ENCODE data around the gene HDDC3.

Gene HDDC3

DNA sequence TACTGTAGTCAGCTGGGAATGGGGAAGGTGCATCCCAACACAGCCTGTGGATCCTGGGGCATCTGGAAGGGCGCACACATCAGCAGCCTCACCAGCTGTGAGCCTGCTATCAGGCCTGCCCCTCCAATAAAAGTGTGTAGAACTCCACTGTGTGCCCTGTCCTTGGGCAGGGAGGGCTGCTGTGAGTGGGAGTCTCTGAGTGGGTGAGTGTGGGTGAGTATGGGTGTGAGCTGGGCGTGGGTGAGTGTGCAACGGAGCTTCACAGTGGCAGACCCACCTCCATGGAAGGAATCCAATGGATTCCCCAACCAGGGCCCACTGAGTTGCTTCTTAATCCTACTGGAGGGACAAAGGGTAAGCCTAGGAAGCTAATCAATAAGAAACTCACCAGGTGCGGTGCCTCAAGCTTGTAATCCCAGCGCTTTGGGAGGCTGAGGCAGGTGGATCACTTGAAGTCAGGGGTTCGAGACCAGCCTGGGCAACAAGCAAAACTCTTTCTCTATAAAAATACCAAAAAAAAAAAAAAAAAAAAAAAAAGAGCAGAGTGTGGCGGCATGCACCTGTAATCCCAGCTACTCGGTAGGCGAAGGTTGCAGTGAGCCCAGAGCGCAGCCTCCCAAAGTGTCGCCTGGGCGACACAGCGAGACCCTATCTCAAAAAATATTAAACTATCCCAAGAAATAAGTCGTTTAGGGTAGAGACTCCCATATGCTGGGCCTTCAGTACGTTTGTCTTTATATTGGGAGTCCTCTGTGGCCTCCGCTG is 21.8 kb upstream of the HDDC3 start:
- DNase-seq (ENCODE audit: low spot score): no peak

DNA sequence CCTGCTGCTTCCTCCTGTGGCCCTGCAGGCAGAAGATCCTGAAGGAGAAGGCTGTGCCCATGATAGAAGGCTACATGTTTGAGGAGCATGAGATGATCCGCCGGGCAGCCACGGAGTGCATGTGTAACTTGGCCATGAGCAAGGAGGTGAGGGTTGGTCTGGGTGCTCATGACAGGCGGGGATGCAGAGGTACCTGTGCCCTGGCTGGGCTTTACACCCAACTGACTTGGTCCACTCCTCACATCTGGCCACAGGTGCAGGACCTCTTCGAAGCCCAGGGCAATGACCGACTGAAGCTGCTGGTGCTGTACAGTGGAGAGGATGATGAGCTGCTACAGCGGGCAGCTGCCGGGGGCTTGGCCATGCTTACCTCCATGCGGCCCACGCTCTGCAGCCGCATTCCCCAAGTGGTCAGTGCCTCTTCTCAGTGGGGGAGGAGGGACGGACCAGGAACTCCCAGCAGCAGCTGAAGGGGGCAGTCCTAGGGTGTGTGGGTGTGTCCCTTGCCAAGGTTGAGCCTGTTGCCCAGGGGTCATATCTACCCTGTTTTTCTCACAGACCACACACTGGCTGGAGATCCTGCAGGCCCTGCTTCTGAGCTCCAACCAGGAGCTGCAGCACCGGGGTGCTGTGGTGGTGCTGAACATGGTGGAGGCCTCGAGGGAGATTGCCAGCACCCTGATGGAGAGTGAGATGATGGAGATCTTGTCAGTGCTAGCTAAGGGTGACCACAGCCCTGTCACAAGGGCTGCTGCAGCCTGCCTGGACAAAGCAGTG is 20.7 kb upstream of the HDDC3 start:
- no peak for DNase-seq (ENCODE audit: low spot score)

DNA sequence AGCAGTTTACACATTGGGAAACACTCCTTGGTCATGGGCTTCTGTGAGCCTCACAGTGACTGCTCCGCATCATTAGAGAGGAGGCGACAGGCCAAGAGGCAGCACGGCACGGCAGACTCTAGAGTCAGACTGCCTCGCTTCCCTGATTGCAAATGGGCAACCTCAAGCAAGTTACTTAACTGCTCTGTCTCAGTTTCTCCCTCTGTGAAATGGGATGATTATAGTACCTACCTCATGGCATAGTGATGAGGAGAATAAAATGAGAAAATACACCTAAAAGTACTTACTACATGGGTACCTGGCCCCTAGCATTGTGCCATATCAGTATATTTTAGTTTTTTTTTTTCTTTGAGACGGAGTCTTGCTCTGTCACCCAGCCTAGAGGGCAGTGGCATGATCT is 18.3 kb upstream of the HDDC3 start:
- no peak for DNase-seq (ENCODE audit: low spot score)

DNA sequence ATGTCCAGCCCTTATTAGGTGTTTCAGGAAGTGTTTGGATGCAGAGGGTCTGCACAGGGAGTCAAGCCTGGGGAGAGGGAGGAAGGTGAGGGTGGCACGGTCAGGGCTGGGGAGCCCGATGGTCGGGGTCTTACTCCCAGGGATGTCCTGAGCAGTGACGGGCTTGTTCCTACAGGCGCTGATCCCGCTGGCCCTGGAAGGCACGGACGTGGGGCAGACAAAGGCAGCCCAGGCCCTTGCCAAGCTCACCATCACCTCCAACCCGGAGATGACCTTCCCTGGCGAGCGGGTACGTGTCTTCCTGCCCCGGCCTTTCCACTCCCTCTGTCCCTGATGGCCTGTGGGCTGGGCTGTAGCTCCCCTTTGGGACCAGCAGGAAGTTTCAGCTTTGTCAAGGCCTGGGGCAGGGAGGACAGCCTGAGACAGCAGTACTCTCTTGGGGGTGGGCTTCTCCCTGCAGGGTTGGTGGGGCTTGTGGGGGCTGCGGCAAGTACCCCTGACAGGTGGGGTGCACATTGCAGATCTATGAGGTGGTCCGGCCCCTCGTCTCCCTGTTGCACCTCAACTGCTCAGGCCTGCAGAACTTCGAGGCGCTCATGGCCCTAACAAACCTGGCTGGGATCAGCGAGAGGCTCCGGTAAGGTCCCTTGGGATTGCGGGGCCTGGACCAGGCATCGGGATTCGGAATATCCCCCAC is 17.8 kb upstream of the HDDC3 start:
- no peak for DNase-seq (ENCODE audit: low spot score)

DNA sequence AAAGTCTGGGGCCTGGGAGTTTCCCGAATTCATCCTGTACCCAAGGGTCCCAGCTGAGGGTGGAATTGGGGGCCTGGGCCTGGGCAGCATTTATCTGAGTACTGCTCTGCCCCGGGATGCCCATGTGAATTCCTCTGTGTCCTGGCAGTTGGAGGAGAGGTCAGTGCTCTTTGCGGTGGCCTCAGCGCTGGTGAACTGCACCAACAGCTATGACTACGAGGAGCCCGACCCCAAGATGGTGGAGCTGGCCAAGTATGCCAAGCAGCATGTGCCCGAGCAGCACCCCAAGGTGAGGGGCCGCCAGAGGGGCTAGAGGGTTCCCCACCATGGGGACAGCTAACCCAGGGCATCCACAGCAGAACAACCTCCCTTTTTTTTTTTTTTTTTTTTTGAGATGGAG is 16.2 kb upstream of the HDDC3 start:
- no peak for DNase-seq (ENCODE audit: low spot score)

DNA sequence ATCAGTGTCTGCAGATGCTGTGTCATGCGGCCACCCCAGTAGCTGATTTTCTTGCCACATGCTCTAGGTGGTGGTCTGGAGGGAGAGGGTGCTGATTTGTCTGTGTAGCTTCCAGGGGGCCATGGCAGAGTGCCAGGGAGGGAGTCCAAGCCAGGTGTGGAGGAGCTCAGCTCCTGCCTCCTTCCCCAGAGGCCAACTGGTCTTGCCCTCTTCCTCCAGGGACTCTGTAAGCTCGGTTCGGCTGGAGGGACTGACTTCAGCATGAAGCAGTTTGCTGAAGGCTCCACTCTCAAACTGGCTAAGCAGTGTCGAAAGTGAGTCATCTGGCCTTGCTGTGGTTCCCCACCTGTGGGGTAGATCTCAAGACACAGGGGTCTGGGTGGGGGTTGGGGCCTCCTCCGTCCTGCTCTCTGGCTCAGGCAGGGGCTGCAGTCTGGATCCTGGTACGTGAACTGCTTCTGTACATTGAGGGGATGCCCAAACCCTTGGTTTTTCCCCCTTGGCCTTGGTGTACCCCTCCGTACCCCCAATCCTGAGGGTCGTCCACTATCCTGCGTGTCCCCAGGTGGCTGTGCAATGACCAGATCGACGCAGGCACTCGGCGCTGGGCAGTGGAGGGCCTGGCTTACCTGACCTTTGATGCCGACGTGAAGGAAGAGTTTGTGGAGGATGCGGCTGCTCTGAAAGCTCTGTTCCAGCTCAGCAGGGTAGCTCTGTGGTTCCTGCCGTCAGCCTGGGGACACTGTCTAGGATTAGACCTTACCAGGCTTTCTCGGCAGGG is 15.4 kb upstream of the HDDC3 start:
- no peak for DNase-seq (ENCODE audit: low spot score)

DNA sequence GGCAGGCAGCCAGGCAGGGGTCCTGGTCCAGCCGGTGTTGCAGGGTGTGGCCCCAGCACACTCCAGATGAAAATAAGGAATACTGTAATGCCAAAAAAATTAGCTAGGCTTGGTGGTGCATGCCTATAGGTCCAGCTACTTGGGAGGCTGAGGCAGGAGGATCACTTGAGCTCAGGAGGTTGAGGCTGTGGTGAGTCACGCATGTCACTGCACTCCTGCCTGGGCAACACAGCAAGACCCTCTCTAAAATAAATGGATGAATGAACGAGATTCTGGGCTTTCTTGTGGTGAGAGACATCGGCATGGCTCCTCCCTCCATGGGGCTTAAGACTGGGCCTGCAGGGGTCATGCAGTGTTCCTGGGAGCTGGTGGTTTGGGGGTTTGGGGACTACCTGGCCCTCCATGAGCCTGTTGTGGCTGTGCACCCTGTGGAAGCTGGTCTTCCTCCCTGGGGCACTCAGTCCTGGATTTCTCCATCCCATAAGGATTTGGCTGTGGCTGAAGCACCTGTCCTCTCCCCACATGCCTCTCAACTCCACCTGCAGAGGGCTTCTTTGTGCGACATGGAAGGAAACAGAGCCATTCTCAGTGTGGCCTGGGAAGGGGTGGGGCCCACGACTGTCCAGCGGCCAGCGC is 14.7 kb upstream of the HDDC3 start:
- DNase-seq (ENCODE audit: low spot score): no peak

DNA sequence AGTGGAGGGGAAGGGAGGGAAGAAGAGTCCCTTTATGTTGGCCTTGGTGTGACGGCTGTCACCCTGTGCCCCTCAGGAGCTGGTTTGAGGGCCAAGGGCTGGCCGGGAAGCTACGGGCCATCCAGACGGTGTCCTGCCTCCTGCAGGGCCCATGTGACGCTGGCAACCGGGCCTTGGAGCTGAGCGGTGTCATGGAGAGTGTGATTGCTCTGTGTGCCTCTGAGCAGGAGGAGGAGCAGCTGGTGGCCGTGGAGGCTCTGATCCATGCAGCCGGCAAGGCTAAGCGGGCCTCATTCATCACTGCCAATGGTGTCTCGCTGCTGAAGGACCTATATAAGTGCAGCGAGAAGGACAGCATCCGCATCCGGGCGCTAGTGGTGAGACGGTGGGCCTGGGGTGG is 14.2 kb upstream of the HDDC3 start:
- DNase-seq (ENCODE audit: low spot score): no peak

DNA sequence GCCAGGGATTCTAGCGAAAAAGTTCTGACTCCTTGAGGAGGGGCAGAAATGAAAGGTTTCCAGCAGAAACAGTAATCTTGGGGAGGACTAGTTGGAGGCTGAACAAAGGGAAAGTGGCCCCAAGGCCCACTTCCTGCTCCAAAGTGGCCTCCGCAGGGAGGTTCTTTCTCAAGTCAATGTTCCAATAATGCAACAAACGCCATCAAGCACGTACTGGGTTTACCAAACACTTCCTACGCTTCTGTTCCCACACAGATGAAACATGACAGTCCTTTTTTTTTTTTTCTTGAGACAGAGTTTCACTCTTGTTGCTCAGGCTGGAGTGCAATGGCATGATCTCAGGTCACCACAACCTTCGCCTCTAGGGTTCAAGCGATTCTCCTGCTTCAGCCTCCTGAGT is 12.7 kb upstream of the HDDC3 start:
- no peak for DNase-seq (ENCODE audit: low spot score)

DNA sequence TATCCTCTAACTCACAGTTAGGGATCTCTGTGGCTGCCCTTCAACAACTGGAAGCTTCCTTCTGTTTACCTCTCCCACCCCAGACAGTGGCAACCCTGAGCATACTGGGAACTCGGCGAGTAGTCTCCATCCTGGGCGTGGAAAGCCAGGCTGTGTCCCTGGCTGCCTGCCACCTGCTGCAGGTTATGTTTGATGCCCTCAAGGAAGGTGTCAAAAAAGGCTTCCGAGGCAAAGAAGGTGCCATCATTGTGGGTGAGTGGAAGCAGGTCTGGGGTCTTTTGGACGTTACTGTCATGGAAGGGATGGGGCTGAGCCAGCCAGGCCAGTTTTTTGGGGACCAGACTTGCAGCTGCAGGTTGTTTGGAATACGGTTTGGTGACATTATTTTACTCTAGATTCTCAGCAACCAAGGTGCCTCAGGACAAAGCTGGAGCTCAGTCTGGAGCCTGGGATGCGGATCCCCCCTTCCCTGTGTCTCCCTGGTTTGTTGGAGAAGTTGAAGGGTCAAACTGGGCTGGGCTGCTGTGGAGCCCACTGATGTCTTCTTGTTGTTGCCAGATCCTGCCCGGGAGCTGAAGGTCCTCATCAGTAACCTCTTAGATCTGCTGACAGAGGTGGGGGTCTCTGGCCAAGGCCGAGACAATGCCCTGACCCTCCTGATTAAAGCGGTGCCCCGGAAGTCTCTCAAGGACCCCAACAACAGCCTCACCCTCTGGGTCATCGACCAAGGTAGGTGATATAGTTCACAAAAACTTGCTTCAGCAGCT is 10.2 kb upstream of the HDDC3 start:
- no peak for DNase-seq (ENCODE audit: low spot score)

DNA sequence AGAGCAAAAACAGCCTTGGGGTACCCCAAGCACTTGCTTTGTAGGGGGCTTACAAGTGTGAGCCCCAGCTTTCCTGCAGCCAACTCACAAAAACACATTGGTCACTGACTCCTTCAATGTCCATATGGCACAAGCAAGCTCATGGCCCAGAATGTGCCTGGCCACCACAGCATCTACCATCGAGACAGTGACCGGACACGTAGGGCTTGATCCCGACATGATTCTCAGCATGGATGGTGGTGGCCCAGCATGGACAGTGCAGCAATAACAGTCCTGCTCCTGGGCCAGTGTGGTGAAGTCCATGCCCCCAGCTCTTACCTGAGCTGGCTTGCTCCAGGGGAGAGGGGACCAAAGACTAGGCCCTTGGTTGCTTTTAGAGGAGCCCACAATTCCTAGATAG is 8.7 kb upstream of the HDDC3 start:
- no peak for DNase-seq (ENCODE audit: low spot score)

DNA sequence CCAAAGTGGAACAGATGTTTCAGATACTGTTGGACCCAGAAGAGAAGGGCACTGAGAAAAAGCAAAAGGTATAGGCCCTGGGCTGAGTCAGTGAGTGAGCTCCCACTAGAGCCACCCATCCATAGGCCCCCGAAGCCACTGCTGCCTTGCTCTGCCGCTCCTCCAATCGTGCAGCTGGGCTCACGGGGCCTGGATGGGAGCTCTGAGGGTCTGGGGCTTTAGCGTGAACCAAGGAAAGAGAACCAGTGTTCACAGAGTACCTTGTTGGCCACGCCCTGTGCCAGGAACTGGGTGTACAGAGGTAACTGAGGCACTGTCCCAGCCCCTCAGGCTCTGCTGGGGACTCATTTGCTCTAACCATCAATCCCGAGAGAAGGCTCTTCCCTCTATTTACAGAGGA is 7.4 kb upstream of the HDDC3 start:
- DNase-seq (ENCODE audit: low spot score): no peak

DNA sequence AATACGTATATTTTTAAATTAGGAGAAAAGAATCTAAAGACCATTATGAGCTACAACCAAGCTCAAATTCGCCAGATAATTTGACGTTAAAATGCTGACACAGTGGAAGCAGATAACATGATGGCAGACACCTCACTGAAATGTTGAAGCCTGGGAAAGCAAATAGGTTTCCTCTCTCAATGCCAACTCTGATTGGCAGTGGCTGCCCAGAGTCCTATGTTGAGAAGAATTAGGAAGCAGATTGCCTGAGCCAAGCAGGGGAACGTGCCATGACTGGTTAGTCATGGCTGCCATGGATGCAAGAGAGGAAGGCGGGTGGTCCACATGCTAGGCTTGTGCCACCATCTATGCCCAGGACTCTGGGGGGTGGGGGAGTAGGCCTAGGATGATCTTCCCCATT is 5.9 kb upstream of the HDDC3 start:
- DNase-seq (ENCODE audit: low spot score): no peak

DNA sequence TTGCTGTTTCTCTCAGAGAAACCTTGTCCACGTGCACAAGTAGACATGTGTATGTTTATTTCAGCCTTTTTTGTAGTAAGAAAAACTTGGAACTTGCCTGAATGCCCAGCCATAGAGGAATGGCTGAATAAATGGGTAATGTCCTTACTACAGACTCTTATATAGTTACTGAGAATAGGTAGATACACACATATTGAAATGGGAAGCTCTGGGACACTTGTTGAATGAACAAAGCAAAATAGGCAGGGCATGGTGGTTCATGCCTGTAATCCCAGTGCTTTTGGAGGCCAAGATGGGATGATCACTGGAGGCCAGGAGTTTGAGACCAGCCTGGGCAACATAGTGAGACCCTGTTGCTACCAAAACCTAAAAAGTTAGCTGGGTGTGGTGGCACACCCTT is 4.5 kb upstream of the HDDC3 start:
- DNase-seq (ENCODE audit: low spot score): no peak

DNA sequence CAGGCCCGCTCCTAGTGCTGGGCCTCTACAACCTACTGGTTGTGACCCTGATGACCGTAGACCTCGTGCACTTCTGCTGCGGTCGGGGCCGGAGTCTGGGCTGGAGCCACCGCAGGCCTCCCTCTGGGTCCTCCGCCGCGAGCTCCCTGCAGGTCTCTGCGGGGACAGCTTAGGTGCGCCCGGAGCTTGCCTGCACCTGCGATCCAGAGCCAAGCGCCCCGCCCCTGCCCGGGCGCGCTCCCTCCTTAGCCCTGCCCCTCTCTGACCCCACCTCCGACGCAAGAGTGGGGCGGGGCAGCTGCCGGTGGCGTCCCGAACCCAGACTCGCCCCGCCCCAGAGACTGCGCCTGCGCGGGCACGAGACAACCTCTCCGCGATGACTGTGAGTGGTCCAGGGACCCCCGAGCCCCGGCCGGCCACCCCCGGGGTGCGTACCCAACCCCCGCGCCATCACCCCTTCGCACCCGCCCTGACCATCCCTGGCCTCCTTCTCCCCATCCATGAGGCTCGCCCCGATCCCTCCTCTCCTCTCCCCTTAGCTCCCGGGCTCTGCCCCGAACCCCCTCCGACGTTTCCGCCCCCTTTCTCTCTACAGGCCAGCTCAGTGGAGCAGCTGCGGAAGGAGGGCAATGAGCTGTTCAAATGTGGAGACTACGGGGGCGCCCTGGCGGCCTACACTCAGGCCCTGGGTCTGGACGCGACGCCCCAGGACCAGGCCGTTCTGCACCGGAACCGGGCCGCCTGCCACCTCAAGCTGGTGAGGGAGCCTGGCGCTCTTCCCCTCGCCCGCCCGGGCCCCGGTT is 2.8 kb upstream of the HDDC3 start, which contains the start of gene UNC45A:
TSS of gene UNC45A (plus strand) at position 337 of the 803 bp plus-strand sequence. CDS start at position 377, 40 bp downstream.
- peak; percentile 98 for DNase-seq (ENCODE audit: low spot score)

DNA sequence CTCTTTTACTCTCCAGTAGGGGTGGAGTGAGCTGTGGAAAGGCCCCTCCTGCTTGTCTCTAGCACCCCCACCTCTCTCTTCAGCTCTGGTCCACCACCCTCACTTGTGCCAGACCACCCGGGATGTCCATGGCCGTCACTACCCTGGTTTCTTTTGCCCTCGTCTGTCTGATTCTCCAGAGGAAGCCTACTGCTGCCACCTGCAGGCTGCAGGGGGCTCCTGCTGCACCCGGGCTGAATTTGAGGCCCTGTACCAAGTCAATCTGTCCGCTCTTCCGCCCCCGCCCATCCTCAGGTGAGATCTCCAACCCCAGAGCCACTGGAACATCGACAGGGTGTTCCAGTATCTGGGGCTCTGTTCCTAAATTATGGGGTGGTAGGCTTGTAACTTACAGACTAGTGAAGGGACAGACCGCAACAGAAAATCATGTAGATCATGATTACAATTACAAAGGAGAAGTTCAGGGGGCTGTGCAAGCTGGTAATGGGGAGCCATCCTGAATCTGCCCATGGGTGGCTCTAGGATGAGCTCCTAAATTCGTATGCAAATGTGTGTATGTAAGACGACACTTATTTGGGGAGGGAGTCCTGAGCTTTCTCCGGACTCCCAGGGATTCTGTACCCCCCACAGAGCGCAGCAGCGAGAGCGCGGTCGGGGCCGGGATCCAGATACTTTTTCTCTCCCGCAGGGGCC is 2.1 kb upstream of the HDDC3 start:
- peak; percentile 87 for DNase-seq (ENCODE audit: low spot score)

DNA sequence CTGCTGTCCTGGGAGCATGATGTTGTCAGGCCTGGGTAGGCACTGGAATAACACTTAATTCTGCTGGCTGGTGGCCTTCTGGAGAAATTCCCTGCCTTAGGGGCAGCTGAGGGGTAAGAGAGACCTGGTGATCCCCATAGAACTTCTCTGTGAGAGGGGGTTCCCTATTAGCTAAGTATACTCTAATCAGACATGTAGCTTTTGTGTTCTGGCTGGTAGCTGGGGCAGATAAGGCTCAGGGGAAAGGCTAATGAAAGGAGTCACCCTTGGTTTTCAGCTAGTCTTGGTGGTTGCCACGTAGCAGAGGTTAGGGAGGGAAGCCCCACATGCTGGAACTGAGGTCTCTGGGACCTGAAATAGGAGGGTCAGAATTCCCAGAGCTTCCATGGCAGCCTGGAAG is 952 bp upstream of the HDDC3 start:
- no peak for DNase-seq (ENCODE audit: low spot score)

DNA sequence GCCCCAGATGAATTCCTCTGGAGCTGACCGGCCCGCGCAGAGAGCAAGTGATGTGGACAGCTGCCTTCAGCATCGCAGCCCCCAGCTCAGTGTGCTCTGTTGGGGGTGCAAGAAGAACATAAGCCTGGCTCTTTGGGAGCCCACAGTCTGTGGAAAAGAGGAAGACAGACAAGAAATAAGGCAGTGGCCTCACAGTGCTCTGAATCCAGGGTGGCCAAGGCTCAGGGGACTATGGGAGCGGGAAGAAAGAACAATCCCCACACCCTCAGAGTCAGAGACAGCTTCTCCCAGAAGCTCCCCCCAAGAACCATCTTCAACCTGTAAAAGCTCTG is 277 bp upstream of the HDDC3 start:
- DNase-seq (ENCODE audit: low spot score): no peak

DNA sequence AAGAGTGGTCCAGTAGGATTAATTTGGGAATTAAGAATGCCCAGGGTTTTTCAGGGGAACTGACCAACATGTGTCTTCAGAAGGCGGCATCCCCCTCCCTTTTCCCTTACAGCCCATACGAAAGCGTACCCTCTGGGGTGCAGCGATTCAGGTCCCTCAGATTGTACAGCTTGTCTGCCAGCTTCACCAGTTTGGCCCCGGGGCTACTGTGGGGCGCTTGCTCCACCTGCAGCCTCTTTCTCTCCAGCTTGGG is 848 bp downstream of the HDDC3 start:
- no peak for DNase-seq (ENCODE audit: low spot score)
